Fibroblast of villous mesenchyme (primary cell): ENCODE measurements around the gene TAS1R2. TPM values are rescaled to one million over a fixed set of nuclear protein-coding genes. Genes with fewer than 3 reads are reported as not detected.

Source experiments
- DNase-seq: peaks from one replicate; pipeline ENCODE4 v3.0.0-alpha.2; 2010; ENCODE audit warnings: low read depth
- H3K4me3 ChIP-seq: 2 replicates; pipeline ENCODE4 v1.5.1; 2011; ENCODE audit warnings: low read depth, mild to moderate bottlenecking, low read length
- CTCF ChIP-seq: IDR thresholded peaks from 2 replicates; pipeline ENCODE4 v1.5.1; 2012; ENCODE audit warnings: low read depth, mild to moderate bottlenecking, low read length; ENCODE audit not compliant: insufficient read depth
- total RNA-seq: library from RNA; depleted of rRNA; stranded (reverse); fragments of >200 nt; gene quantifications from 2 replicates; pipeline ENCODE4 v1.2.3, GENCODE V29; 2012

The TAS1R2 gene
- total RNA-seq, 1 donor, result not detected

- H3K4me3 ChIP-seq, result no peak overlapping the region
- no peak for TF ChIP-seq CTCF
- no peak for DNase-seq
These were observed 20.4 kb upstream of the TAS1R2 start for GRCh38 chr1:18879791-18880309.

- no peak for TF ChIP-seq CTCF
- H3K4me3 ChIP-seq, result no peak overlapping the region
- DNase-seq, result no peak
These were observed 19.8 kb upstream of the TAS1R2 start for GRCh38 chr1:18879215-18879790.

- DNase-seq, result no peak
- no peak for TF ChIP-seq CTCF
- no peak overlapping the region for H3K4me3 ChIP-seq
These were observed 19.2 kb upstream of the TAS1R2 start for GRCh38 chr1:18878538-18879214.

GRCh38 chr1:18877282-18877681 lies 17.8 kb upstream of the TAS1R2 start:
- no peak for DNase-seq
- no peak for TF ChIP-seq CTCF
- H3K4me3 ChIP-seq, result no peak overlapping the region

- no peak overlapping the region for H3K4me3 ChIP-seq
- no peak for DNase-seq
- TF ChIP-seq CTCF, result no peak
These were observed 16.8 kb upstream of the TAS1R2 start for GRCh38 chr1:18876210-18876609.

GRCh38 chr1:18875796-18876128 lies 16.3 kb upstream of the TAS1R2 start:
- no peak overlapping the region for H3K4me3 ChIP-seq
- TF ChIP-seq CTCF, result no peak
- no peak for DNase-seq
